DMS53 treated with DMSO at 0.1 percent for 48 hours (cell line): ENCODE results near the gene DLGAP4.
A peak's percentile ranks its signal among the peaks of the same experiment; 100 is the strongest.
"Not testable (repeated sequence)": the region's sequence is repeated elsewhere in the genome, so short reads cannot be mapped to it uniquely, and the experiment has no call there.

ENCODE experiments used
- DNase-seq: peaks from one replicate; lab custom pipeline; 2025; ENCODE audit not compliant: unreplicated experiment; lab: John Stamatoyannopoulos, UW

The DLGAP4 gene

GRCh38 chr20:36467076-36467999, 161.2 kb downstream of the DLGAP4 start:
- DNase-seq: peak; percentile 96

GRCh38 chr20:36468149-36469000, 162.2 kb downstream of the DLGAP4 start:
- no peak for DNase-seq

GRCh38 chr20:36469973-36470372, 163.8 kb downstream of the DLGAP4 start:
- peak; percentile 73 for DNase-seq

- DNase-seq: no peak
Observed at GRCh38 chr20:36471885-36472636, 165.9 kb downstream of the DLGAP4 start.

GRCh38 chr20:36472637-36473090, 166.5 kb downstream of the DLGAP4 start:
- DNase-seq: peak; percentile 60

GRCh38 chr20:36473164-36473563, 167.0 kb downstream of the DLGAP4 start:
- no peak for DNase-seq

GRCh38 chr20:36474563-36474962, 168.4 kb downstream of the DLGAP4 start:
- no peak for DNase-seq

GRCh38 chr20:36475054-36475453, 168.9 kb downstream of the DLGAP4 start:
- DNase-seq: not testable (repeated sequence)

GRCh38 chr20:36477475-36477874, 171.3 kb downstream of the DLGAP4 start:
- no peak for DNase-seq

GRCh38 chr20:36478137-36478905, 172.2 kb downstream of the DLGAP4 start:
- DNase-seq: no peak

GRCh38 chr20:36479938-36480337, 173.8 kb downstream of the DLGAP4 start:
- DNase-seq: no peak

GRCh38 chr20:36480456-36481048, 174.4 kb downstream of the DLGAP4 start:
- DNase-seq: no peak

GRCh38 chr20:36481380-36482043, 175.4 kb downstream of the DLGAP4 start:
- peak; percentile 89 for DNase-seq

- peak; percentile 96 for DNase-seq
Observed at GRCh38 chr20:36482044-36482473, 175.9 kb downstream of the DLGAP4 start.

GRCh38 chr20:36483209-36483918, 177.2 kb downstream of the DLGAP4 start:
- DNase-seq: no peak

GRCh38 chr20:36483919-36484808, 178.0 kb downstream of the DLGAP4 start:
- DNase-seq: peak; percentile 49

GRCh38 chr20:36485286-36485685, 179.1 kb downstream of the DLGAP4 start:
- DNase-seq: no peak

- DNase-seq: no peak
Observed at GRCh38 chr20:36487069-36487468, 180.9 kb downstream of the DLGAP4 start.
